IMR-90 (cell line): Measurements from ENCODE around the gene GBE1. TPM values are rescaled to one million over a fixed set of nuclear protein-coding genes. Genes with fewer than 3 reads are reported as not detected.
"Not testable (repeated sequence)": the region's sequence is repeated elsewhere in the genome, so short reads cannot be mapped to it uniquely, and the experiment has no call there.

Source experiments
- ATAC-seq: fragments of 200-7000 bp; cut with Tn5 transposase; 2 replicates; pipeline ENCODE4 v1.9.1; 2020; ENCODE audit warnings: low read depth, mild to moderate bottlenecking, moderate library complexity
- BruUV-seq: library from RNA; stranded (reverse); fragments of 400-500 nt; replicated peaks from 2 replicates; lab custom pipeline; 2021; lab: Mats Ljungman, UMichigan
- CTCF ChIA-PET: fragments of 300-600 bp; formaldehyde crosslinking; extraction: SDS; loops from one replicate; lab custom pipeline; 2021; ENCODE audit warnings: antibody characterized with exemption; lab: Yijun Ruan, JAX
- POLR2A ChIA-PET: fragments of 300-600 bp; sonication (Branson Sonifier 250); formaldehyde crosslinking; loops from one replicate; lab custom pipeline; 2022; ENCODE audit warnings: antibody characterized with exemption; ENCODE audit not compliant: unreplicated experiment; lab: Charles Lee
- DNase-seq: peaks from one replicate; pipeline ENCODE4 v3.0.0; 2013
- H2AFZ ChIP-seq: replicated peaks from 2 replicates; pipeline ENCODE3; 2013; ENCODE audit warnings: low read length, mild to moderate bottlenecking; ENCODE audit not compliant: poor library complexity
- H2AK5ac ChIP-seq: 2 replicates; pipeline ENCODE4 v1.6.1; 2013; ENCODE audit warnings: low read depth, low read length, inconsistent platforms
- H2AK9ac ChIP-seq: replicated peaks from 2 replicates; pipeline ENCODE3; 2013; ENCODE audit warnings: mild to moderate bottlenecking, low read depth, low read length, moderate library complexity; ENCODE audit not compliant: poor library complexity
- H2BK120ac ChIP-seq: 2 replicates; pipeline ENCODE4 v1.6.1; 2013; ENCODE audit warnings: low read depth, low read length, inconsistent platforms
- H2BK15ac ChIP-seq: 3 replicates; pipeline ENCODE4 v1.6.1; 2013; ENCODE audit warnings: low read depth, low read length, inconsistent platforms
- H2BK20ac ChIP-seq: 2 replicates; pipeline ENCODE4 v1.6.1; 2013; ENCODE audit warnings: low read depth, mild to moderate bottlenecking, inconsistent platforms, low read length, moderate library complexity
- H2BK5ac ChIP-seq: 2 replicates; pipeline ENCODE4 v1.6.1; 2013; ENCODE audit warnings: mild to moderate bottlenecking, low read depth, low read length, inconsistent platforms; ENCODE audit not compliant: poor library complexity, severe bottlenecking
- H3K14ac ChIP-seq: replicated peaks from 2 replicates; pipeline ENCODE4 v1.6.1; 2013; ENCODE audit warnings: low read depth, low read length, inconsistent platforms
- H3K18ac ChIP-seq: 2 replicates; pipeline ENCODE4 v1.6.1; 2013; ENCODE audit warnings: low read depth, low read length, control low read depth
- H3K23ac ChIP-seq: 2 replicates; pipeline ENCODE4 v1.6.1; 2013; ENCODE audit warnings: low read depth, low read length, inconsistent platforms
- H3K27ac ChIP-seq: 2 replicates; pipeline ENCODE4 v1.5.1; 2013; ENCODE audit warnings: mild to moderate bottlenecking, control low read depth, low read length; ENCODE audit not compliant: insufficient read depth
- H3K27me3 ChIP-seq: 2 replicates; pipeline ENCODE4 v1.6.1; 2013; ENCODE audit warnings: low read length; ENCODE audit not compliant: control insufficient read depth, insufficient read depth
- H3K36me3 ChIP-seq: 2 replicates; pipeline ENCODE4 v1.6.1; 2013; ENCODE audit warnings: low read length, mixed read lengths; ENCODE audit not compliant: control insufficient read depth, insufficient read depth
- H3K4ac ChIP-seq: 2 replicates; pipeline ENCODE4 v1.6.1; 2013; ENCODE audit warnings: low read depth, low read length, inconsistent platforms
- H3K4me1 ChIP-seq: 2 replicates; pipeline ENCODE4 v1.6.1; 2013; ENCODE audit warnings: low read length, mixed read lengths; ENCODE audit not compliant: control insufficient read depth, insufficient read depth
- H3K4me2 ChIP-seq: 2 replicates; pipeline ENCODE4 v1.6.1; 2013; ENCODE audit warnings: low read depth, mild to moderate bottlenecking, control low read depth, low read length, moderate library complexity
- H3K4me3 ChIP-seq: 2 replicates; pipeline ENCODE4 v1.5.1; 2013; ENCODE audit warnings: low read depth, mild to moderate bottlenecking, control low read depth, low read length, moderate library complexity; ENCODE audit not compliant: insufficient read depth
- H3K56ac ChIP-seq: 2 replicates; pipeline ENCODE4 v1.6.1; 2013; ENCODE audit warnings: low read length, inconsistent platforms; ENCODE audit not compliant: insufficient read depth; ENCODE audit errors: extremely low read depth
- H3K79me1 ChIP-seq, 2 experiments: 2 replicates each; pipeline ENCODE4 v1.6.1; 2013; ENCODE audit warnings: low read length in 2 of 2, inconsistent platforms in 1 of 2, low read depth in 1 of 2
- H3K9ac ChIP-seq: 2 replicates; pipeline ENCODE4 v1.6.1; 2013; ENCODE audit warnings: low read depth, low read length, control low read depth
- H3K9me1 ChIP-seq: 2 replicates; pipeline ENCODE4 v1.6.1; 2013; ENCODE audit warnings: low read length, inconsistent platforms; ENCODE audit not compliant: insufficient read depth
- H3K9me3 ChIP-seq: 2 replicates; pipeline ENCODE4 v1.6.1; 2013; ENCODE audit warnings: low read length; ENCODE audit not compliant: control insufficient read depth, insufficient read depth
- H4K20me1 ChIP-seq: 2 replicates; pipeline ENCODE4 v1.6.1; 2013; ENCODE audit warnings: low read length, inconsistent platforms; ENCODE audit not compliant: insufficient read depth
- H4K5ac ChIP-seq: 2 replicates; pipeline ENCODE4 v1.6.1; 2013; ENCODE audit warnings: mild to moderate bottlenecking, low read depth, low read length, control low read depth
- H4K8ac ChIP-seq, 2 experiments: 2 replicates each; pipeline ENCODE4 v1.6.1; 2013; ENCODE audit warnings: low read depth in 2 of 2, low read length in 2 of 2, control low read depth in 1 of 2, inconsistent platforms in 1 of 2
- H4K91ac ChIP-seq: 2 replicates; pipeline ENCODE4 v1.6.1; 2013; ENCODE audit warnings: low read depth, low read length, inconsistent platforms; ENCODE audit not compliant: insufficient read depth
- WGBS, 2 experiments: methylation state at CpG; one replicate each; pipeline versions ENCODE4 v1.1.5 to v1.1.7; 2013; ENCODE audit warnings: missing lambda C conversion rate in 2 of 2; ENCODE audit not compliant: insufficient read length in 1 of 2; ENCODE audit errors: extremely low coverage in 2 of 2; 5-methylcytosine and 5-hydroxymethylcytosine counted together
- dilution Hi-C: fragments of 300-500 bp; cut with HindIII; formaldehyde crosslinking; loops from one replicate; pipeline ENCODE4 v1.14.3; 2018; ENCODE audit warnings: low sequenced_read_pairs; ENCODE audit not compliant: unreplicated experiment
- in situ Hi-C: fragments of 300-500 bp; cut with MboI; formaldehyde crosslinking; loops from 3 replicates; pipeline ENCODE4 v1.14.3; 2019; ENCODE audit warnings: low sequenced_read_pairs, inconsistent platforms, mixed read lengths
- intact Hi-C: fragments of 100-400 bp; cut with micrococcal nuclease; formaldehyde crosslinking; loops from 2 replicates; pipeline ENCODE4 v1.10.0; 2022
- polyA plus RNA-seq, 3 experiments: library from polyadenylated mRNA; depleted of rRNA; stranded (reverse); fragments of >200 nt; gene quantifications; 2 replicates each; pipeline ENCODE4 v1.2.3, GENCODE V29; 2012; ENCODE audit warnings: low replicate concordance in 1 of 3
- total RNA-seq: library from RNA; depleted of rRNA; stranded (reverse); fragments of >200 nt; gene quantifications from 2 replicates; pipeline ENCODE4 v1.2.3, GENCODE V29; 2012

The GBE1 gene
- total and polyA plus RNA-seq, 2 of the 4 experiments (the other 2 are of a cell fraction): 36.7 to 90.3 TPM

DNA sequence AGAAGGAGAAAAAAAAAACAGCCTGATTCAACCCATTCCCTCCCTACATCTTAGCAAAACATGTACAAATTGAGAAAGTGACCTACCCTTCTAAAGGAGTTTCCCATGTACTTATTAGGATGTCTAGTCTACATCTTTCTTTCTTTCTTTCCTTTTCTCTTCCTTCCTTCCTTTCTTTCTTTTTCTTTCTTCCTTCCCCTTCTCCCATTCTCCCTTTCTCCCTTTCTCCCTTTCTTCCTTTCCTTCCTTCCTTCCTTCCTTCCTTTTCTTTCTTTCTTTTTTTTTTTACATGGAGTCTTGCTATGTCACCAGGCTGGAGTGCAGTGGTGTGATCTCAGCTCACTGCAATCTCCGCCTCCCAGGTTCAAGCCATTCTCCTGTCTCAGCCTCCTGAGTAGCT is 269.0 kb downstream of the GBE1 start:
- H3K14ac ChIP-seq, H4K8ac ChIP-seq, POLR2A ChIA-PET, H3K4ac ChIP-seq, dilution Hi-C loops, H3K36me3 ChIP-seq, H3K9me1 ChIP-seq, H4K5ac ChIP-seq, H3K23ac ChIP-seq, H3K79me1 ChIP-seq, CTCF ChIA-PET, in situ Hi-C loops, H2BK15ac ChIP-seq, H2AK5ac ChIP-seq, H3K4me1 ChIP-seq, H2AK9ac ChIP-seq, H2AFZ ChIP-seq, H4K91ac ChIP-seq, H3K9ac ChIP-seq, H2BK120ac ChIP-seq, H3K9me3 ChIP-seq, H3K4me3 ChIP-seq, H3K56ac ChIP-seq, DNase-seq, H4K20me1 ChIP-seq, H3K27me3 ChIP-seq, H2BK20ac ChIP-seq, intact Hi-C loops, ATAC-seq, BruUV-seq: not testable (repeated sequence)
- Histone ChIP-seq H3K27ac (peak overlapping the region; percentile 4; the same call in 1 of the 2 replicates), H2BK5ac (peak overlapping the region; percentile 86), H3K4me2 (peak overlapping the region; percentile 78), H3K18ac (peak overlapping the region; percentile 33)
- no CpG with 5 or more reads among the region's 1 CpG for WGBS, 2 experiments
